GM19324 (cell line): ENCODE data around the gene CDHR2.

Experiments used
- ATAC-seq: cut with Tn5 transposase; IDR thresholded peaks from one replicate; pipeline ENCODE4 v1.9.1; 2021; ENCODE audit warnings: mild to moderate bottlenecking, moderate library complexity; ENCODE audit not compliant: unreplicated experiment, low FRiP score

The CDHR2 gene

GRCh38 chr5:176548967-176549444 is at the start of gene CDHR2:
CDHR2 (plus strand) TSS chr5:176549342; CDS start chr5:176565353, 16,011 bp downstream.
- no peak for ATAC-seq

GRCh38 chr5:176500511-176500910 is 48.6 kb upstream of the CDHR2 start:
- no peak for ATAC-seq

GRCh38 chr5:176501333-176501732 is 47.8 kb upstream of the CDHR2 start:
- ATAC-seq = no peak

- ATAC-seq = no peak
Measured at GRCh38 chr5:176503496-176503895, 45.6 kb upstream of the CDHR2 start.

- ATAC-seq = no peak
Measured at GRCh38 chr5:176507911-176508310, 41.2 kb upstream of the CDHR2 start.

- no peak for ATAC-seq
Measured at GRCh38 chr5:176508603-176509002, 40.5 kb upstream of the CDHR2 start.

- ATAC-seq = no peak
Measured at GRCh38 chr5:176513788-176514187, 35.4 kb upstream of the CDHR2 start.

- no peak for ATAC-seq
Measured at GRCh38 chr5:176514244-176514950, 34.7 kb upstream of the CDHR2 start.

- ATAC-seq = no peak
Measured at GRCh38 chr5:176515396-176515795, 33.7 kb upstream of the CDHR2 start.

- ATAC-seq = no peak
Measured at GRCh38 chr5:176517053-176517661, 32.0 kb upstream of the CDHR2 start.

GRCh38 chr5:176519810-176520720 is 29.1 kb upstream of the CDHR2 start:
- ATAC-seq = no peak

- no peak for ATAC-seq
Measured at GRCh38 chr5:176521286-176521685, 27.9 kb upstream of the CDHR2 start.

- ATAC-seq = no peak
Measured at GRCh38 chr5:176521699-176522263, 27.4 kb upstream of the CDHR2 start.

GRCh38 chr5:176524138-176524537 is 25.0 kb upstream of the CDHR2 start:
- no peak for ATAC-seq

- no peak for ATAC-seq
Measured at GRCh38 chr5:176524987-176525386, 24.2 kb upstream of the CDHR2 start.

GRCh38 chr5:176525677-176526076 is 23.5 kb upstream of the CDHR2 start:
- no peak for ATAC-seq

- no peak for ATAC-seq
Measured at GRCh38 chr5:176526462-176526861, 22.7 kb upstream of the CDHR2 start.

GRCh38 chr5:176527246-176528222 is 21.6 kb upstream of the CDHR2 start:
- ATAC-seq = no peak

- ATAC-seq = no peak
Measured at GRCh38 chr5:176528301-176528700, 20.8 kb upstream of the CDHR2 start.

- ATAC-seq = no peak
Measured at GRCh38 chr5:176528761-176529115, 20.4 kb upstream of the CDHR2 start.
